HG03095 (cell line): ENCODE measurements around the gene ZNF85.
"Not testable (repeated sequence)": the region's sequence is repeated elsewhere in the genome, so short reads cannot be mapped to it uniquely, and the experiment has no call there.

Source experiments
- ATAC-seq: cut with Tn5 transposase; IDR thresholded peaks from one replicate; pipeline ENCODE4 v1.9.1; 2021; ENCODE audit warnings: moderate library complexity; ENCODE audit not compliant: unreplicated experiment

Gene ZNF85

GRCh38 chr19:20923077-20923871 is at the start of gene ZNF85:
ZNF85 (plus strand) TSS chr19:20923251; CDS start chr19:20923401, 150 bp downstream.
- ATAC-seq = peak; percentile 96

- no peak for ATAC-seq
Measured at GRCh38 chr19:20879501-20879900, 43.5 kb upstream of the ZNF85 start.

- no peak for ATAC-seq
Measured at GRCh38 chr19:20912973-20913372, 10.1 kb upstream of the ZNF85 start.

- no peak for ATAC-seq
Measured at GRCh38 chr19:20925481-20925880, 2.4 kb downstream of the ZNF85 start.

DNA sequence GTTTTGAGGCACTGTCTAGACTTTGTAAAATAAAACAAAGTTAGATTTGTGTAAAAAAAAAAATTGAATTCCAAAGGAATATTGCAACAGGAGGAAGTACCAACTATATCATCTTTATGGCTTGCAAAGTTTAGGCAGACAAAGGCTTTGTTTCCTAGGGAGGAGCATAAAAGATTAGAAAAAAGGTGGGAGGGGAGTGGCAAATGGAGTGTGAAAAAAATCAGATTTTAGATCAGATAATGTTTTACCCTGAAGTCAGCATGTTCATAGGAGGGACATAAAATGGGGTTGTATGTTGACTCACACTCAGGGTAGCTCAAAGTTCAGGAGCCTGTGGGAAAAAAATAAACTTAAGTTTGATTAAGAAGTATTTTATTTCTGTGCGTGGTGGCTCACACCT is 3.7 kb downstream of the ZNF85 start:
- no peak for ATAC-seq

DNA sequence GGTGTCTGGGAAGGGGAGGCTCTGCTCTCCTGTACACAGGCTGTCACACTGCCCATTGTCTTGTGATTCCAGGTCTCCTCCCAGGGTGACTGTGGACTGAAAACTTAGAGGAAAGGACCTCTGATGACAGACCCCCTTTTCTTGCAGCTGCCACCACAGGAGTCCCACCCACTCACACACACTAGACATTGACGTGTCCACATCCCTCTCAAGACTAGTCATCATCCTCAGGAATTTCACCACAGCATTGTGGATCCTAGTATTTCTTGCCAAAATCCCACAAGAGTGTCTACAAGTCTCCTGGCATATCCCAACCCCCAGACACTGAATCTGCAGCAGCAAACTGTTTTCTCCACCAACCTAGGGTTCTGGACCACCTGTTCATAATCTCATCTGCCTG is 5.3 kb downstream of the ZNF85 start:
- no peak for ATAC-seq

DNA sequence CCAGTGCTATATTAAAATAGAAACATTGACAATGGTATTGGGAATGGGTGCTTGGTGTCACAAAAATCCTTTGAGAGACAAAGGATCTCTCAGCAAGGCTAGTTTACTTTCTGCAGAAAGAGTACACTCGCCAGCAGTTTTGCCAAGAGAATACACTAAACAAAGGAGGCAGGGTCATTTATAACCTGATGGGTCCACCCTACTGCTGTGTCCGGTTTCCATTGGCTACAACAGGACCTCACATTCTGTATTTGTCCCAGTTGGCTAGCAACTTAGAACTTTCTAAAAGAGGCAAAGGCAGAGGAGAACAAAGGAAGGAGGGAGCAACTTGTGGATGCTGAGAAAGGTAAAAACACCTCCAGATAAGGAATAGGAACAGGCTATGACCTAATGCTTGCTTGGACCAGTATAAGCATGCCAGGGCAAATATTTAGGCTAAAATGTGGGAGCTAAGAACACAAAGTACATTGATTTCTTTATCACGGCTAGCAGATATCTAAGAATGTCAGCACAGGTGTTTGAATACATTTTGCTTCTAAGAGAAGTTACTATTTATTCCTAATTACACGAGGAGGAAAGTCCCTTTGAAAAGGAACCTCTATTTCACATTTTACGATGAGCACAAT is 13.4 kb downstream of the ZNF85 start:
- ATAC-seq = not testable (repeated sequence)

DNA sequence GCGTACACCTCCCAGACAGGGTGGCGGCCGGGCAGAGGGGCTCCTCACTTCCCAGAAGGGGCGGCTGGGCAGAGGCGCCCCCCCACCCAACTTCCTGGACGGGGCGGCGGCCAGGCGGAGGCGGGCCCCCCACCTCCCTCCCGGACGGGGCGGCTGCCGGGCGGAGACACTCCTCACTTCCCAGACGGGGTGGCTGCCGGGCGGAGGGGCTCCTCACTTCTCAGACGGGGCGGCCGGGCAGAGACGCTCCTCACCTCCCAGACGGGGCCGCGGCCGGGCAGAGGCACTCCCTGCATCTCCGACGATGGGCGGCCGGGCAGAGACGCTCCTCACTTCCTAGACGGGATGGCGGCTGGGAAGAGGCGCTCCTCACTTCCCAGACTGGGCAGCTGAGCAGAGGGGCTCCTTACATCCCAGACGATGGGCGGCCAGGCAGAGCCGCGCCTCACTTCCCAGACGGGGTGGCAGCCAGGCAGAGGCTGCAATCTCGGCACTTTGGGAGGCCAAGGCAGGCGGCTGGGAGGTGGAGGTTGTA is 29.6 kb downstream of the ZNF85 start:
- ATAC-seq = not testable (repeated sequence)

DNA sequence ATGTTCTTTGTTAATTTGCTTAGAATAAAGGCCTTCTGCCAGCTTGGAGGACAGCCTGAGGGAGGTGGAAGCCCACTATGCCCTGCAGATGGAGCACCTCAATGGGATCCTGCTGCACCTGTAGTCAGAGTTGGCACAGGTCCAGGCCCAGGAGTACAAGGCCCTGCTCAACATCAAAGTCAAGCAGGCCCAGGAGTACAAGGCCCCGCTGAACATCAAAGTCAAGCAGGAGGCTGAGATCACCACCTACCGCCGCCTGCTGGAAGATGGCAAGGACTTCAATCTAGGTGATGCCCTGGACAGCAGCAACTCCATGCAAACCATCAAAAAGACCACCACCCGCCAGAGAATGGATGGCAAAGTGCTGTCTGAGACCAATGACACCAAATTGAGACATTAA is 41.7 kb downstream of the ZNF85 start:
- no peak for ATAC-seq

DNA sequence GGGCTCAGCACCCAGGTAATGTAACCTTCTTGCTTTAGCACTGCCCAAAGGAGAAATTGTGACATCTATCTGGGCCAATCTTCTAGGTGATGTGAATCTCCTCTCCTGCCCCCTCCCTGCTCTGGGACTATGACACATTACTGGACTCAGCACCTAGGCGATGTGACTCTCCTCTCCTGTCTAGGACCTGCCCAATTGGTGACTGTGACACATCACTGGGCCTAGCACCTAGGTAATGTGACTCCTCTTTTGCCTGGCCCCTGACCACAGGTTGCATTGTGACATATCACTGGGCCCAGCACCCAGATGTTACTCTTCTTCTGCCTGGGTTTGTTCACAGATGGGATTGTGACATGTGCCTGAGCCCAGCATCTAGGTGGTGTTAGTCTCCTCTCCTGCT is 45.0 kb downstream of the ZNF85 start:
- ATAC-seq = no peak

DNA sequence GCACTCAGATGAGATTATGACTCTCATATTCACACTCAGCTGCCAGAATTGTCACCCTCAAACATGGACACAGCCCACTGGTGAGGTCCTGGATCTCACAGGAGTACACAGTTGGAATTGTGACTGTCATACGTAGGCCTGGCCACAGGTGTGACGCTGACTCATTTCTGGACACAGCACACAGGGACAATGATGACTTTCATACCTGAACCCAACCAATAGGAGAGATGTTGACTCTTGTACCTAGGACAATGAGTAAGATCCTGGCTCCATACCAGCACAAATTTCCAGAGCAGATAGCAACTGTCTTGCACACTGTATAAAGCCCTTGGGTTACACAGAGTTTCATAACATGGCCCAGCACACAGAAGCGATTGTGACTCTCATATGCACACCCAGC is 46.4 kb downstream of the ZNF85 start:
- ATAC-seq = no peak

DNA sequence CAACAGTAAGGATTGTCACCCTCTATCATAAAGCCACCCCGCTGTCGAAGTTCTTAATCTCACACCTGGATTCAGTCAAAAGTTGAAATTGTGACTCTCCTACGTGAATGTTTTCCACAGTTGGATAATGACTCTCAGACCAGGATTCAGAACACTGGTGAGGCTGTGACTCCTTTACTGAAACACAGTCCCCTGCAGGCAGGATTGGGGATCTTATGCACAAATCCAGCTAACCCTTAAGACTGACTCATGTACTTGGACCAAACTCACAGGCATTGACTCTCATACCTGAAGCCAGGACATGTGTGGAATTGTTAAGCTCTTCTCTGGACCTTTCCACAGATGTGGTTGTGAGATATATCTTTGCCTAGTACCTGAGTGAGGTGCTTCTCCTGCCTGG is 46.8 kb downstream of the ZNF85 start:
- ATAC-seq = no peak

DNA sequence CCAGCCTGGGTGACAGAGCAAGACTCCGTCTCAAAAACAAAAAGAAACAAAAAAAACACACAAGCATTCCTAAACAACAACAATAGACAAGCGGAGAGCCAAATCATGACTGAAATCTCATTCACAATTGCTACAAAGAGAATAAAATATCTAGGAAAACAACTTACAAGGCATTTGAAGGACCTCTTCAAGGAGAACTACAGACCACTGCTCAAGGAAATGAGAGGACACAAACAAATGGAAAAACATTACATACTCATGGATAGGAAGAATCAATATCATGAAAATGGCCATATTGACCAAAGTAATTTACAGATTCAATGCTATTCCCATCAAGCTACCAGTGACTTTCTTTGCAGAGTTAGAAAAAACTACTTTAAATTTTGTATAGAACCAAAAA is 69.7 kb downstream of the ZNF85 start:
- ATAC-seq = not testable (repeated sequence)

- ATAC-seq = peak; percentile 95
Measured at GRCh38 chr19:20999731-21000352, 76.8 kb downstream of the ZNF85 start.
